Occipital lobe (tissue), 2 donors: ENCODE data around the gene MMP15. TPM values are rescaled to one million over a fixed set of nuclear protein-coding genes. Genes with fewer than 3 reads are reported as not detected.
"Not testable (repeated sequence)": the region's sequence is repeated elsewhere in the genome, so short reads cannot be mapped to it uniquely, and the experiment has no call there.

Experiments used
- DNase-seq: peaks from one replicate; lab custom pipeline; 2025; lab: John Stamatoyannopoulos, UW
- total RNA-seq: library from RNA; depleted of rRNA; stranded (reverse); fragments of >200 nt; gene quantifications from one replicate; pipeline ENCODE4 v1.2.3, GENCODE V29; 2014

Gene MMP15
- total RNA-seq, 1 donor from 2014 or later: 12.6 TPM

DNA sequence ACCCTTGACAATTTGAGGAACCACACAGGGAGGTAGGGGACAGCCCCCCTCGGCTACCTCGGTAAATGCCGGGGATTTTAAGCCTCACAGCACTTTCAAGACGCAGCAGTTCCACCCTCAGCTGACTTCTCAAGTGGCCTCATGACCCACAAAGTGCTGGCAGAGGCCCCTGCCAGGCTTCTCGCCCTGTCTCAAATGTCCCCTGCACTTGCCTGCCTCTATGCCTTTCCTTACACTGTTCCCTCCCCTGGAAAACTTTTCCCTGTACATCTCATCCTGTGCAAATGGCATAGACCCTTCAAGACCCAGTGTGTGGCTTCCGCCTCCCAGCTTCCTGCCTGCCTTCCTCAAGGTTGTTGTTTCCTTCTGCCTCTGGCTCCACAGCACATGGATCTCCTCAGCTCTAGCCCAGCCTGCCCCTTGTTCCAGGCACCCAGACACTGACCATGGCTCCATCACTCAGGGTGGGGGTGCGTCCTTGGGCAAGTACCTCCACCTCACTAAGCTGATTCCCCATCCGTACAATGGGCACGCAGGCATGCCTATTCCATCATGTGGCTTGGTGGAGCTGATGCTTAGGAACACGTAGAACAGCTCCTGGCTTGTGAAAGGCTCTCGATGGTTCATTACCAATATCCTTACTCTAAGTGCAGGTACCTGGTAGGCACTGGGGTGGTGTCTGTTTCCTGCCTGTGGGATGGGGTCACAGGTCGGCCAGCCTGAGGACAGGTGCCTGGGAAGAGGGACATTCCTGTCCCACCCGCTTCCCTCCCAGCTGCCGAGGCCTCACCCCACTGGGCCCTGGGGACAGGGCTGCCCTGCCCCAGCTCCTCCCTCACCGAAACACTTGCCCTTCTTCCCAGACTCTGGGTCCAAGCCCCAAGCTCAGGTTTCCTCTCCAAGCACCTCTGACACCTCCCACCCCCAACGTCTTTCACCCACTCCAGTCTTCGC lies 24.0 kb downstream of the MMP15 start:
- no peak for DNase-seq

DNA sequence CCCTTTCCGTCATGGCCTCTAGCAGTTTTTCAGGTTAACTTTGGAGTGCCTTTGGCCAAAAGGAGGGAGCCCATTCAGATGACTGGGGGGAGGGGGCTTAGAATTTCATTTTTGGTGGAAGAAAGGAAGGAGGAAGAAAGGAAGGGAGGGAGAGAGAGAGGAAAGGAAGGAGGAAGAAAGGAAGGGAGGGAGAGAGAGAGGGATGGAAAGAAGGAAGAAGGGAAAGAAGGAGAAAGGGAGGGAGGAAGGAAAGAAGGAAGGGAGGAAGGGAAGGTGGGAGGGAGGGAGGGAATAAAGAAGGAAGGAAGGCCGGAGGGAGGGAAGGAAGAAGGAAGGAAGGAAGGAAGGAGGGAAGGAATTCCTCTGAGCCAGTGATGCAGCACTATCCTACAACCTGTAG lies 25.7 kb downstream of the MMP15 start:
- no peak for DNase-seq

DNA sequence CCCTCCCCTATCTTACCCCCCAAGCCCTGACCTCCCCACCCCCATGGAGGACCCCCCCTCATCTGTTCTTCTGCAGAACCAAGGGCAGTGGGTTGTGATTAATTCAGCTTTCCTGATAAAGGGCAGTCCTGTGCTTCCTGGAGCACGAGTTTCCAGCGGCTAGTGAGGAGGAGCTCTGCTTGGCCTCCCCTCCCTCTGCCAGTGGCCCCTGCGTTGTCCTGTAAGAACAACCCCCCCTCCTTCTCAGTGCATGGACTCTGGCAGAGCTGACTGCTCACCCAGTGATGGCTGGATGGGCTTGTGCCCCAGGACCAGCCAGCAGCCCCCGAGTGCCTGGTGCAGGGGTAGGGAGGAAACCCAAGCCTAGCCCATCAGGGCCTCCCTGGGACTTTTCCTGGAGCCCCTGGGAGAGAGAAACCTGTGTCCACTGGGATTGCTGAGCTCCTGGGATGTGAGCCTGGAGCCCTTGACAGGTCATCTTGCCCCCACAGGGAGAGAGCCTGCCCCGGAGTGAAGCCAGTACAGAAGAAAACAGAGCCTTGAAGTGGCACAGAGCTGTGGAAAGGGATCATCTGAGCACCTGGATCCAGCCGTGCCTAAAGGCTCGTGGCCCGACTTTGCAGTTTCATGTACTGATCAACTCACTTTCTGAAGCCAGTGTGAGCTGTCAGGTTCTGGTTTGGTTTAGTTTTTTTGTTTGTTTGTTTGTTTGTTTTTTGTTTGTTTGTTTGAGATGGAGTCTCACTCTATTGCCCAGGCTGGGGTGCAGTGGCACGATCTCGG lies 26.5 kb downstream of the MMP15 start:
- no peak for DNase-seq

GRCh38 chr16:58053682-58054005 lies 28.1 kb downstream of the MMP15 start:
- DNase-seq: no peak

- DNase-seq: no peak
These were observed 28.7 kb downstream of the MMP15 start for GRCh38 chr16:58054289-58054688.

DNA sequence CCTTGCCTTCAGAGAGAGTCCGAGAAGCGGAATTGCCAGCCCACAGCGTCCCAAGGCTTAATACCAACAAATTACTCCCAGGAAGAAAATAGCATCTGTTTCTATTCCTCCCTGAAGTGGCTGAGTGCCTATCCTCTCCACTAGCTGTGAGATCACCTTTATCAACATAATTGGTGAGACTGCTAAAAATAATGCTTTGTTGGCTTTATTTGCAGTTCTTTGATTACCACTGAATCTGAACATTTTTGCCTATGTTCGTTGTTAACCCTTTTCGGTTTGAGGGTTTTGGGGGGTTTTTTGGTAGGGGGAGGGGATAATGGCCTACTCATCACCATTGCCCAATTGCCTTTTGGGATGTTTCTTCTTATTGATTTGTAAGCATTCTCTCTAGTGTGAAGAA lies 31.0 kb downstream of the MMP15 start:
- DNase-seq: no peak

DNA sequence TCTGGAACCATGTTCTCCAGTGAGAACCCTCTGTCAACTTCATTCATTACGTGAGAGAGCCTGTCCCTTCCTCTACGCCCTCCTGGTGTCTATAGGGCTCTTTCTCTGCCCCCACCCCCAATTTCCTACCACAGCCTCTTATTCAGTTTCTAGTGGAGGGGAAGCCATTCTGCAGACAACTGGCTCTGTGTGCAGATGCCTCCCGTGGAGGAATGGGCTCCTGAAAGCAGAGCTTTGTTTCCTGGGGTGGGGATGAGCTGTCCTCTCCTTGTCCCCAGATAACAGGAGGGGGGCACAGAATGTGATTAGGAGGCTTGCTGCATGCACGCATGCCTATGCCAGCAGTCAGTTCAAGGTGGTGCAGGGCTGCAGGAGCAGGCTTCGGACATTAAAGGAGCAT lies 31.6 kb downstream of the MMP15 start:
- no peak for DNase-seq

DNA sequence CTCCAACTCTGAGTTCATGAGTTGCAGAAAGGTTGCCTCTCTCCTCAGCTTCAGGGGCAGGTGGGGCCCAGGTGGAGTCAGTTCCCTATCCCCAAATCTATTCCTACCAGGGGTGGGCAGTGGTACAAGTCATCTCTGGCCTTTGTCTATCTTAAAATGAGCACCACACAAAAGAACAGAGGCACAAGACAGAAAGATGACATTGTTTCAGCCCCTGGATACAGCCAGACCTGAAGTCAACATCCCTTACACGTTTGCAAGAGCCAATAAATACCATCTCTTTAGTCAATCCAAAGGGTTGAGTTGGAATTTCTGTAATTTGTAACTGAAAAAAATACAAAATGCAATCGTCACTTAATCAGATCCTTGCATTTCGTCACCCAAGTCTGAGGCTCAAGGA lies 32.2 kb downstream of the MMP15 start:
- no peak for DNase-seq

GRCh38 chr16:58062821-58063220 lies 37.3 kb downstream of the MMP15 start:
- DNase-seq: no peak

DNA sequence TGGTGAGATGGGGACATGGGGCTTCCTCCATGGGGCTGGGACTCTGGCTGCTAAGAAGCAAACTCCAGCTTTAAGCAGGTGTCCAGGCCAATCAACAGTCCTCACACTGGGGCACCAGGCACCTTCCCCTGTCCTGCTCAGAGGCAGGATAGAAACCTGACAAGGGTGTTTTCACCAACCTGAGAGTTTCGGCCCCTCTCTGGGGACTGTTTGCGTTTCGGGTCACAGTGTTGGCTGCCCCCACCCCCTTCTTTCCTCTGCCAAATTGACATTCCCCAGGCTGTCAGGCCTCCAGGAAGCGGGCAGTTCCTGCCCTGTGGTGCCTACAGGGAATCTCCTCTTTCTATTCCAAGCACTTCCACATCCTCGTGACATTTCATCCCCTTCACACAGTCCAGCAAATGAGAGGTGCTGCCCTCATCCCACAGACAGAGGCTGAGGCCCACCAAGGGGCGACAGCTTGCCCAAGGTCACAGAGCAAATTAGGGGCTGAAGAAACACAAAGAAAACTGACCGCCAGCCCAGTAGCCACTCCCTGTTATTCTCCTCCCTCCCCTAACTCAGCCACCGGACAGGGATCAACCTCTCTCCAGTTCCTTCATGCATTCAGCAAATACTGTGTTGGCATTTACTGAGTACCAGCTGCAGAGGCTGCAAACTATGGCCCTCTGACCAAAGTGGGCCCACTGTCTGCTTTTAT lies 38.0 kb downstream of the MMP15 start:
- DNase-seq: no peak

DNA sequence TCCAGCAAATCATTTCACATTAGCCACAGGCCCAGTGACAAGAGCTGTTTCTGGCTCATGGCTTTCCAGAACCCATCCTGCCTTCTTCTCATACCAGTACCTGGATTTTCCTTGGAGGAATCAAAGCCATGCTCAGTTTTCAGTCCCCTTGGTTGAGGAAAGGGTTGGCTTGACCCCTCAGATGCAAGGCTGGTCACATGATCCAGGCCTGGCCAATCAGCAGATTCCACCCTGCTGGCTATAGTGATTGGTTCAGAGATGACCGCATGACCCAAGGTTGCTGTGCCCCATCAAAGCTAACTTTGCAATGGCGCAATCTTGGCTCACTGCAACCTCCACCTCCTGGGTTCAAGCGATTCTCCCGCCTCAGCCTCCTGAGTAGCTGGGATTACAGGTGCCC lies 45.0 kb downstream of the MMP15 start:
- no peak for DNase-seq

DNA sequence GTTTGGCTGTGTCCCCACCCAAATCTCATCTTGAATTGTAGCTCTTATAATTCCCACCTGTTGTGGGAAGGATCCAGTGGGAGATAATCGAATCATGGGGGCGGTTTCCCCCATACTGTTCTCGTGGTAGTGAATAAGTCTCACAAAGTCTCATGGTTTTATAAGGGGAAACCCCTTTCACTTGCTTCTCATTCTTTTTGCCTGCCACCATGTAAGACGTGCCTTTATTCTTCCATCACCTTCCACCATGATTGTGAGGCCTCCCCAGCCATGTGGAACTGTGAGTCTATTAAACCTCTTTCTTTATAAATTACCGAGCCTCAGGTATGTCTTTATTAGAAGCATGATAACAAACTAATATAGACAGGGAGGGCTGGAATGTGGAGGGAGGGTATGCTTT lies 46.6 kb downstream of the MMP15 start:
- not testable (repeated sequence) for DNase-seq

DNA sequence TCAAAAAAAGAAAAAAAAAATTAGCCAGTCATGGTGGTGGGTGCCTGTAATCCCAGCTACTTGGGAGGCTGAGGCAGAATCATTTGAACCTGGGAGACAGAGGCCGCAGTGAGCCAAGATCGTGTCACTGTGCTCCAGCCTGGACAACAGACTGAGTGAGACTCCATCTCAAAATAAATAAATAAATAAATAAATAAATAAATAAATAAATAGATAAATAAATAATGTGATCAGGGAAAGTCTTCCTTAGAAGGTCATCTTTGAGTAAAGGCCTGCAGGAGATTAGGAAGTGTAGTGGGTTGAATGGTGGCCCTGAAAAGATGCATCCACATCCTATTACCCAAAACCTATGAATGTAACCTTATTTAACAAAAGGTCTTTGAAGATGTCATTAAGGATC lies 47.5 kb downstream of the MMP15 start:
- not testable (repeated sequence) for DNase-seq

DNA sequence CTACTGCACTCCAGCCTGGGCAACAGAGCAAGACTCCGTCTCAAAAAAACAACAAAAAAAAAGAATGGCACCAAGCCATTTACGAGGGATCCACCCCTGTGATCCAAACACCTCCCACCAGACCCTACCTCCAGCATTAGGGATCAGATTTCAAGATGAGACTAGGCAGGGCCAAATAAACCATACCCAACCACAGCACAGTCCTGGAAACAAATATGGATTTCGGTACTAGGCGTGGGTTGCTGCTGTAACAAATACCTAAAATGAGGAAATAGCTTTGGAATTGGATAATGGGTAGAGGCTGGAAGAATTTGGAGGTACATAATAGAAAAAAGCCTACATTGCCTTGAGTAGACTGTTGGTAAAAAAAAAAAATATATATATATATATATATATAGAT lies 49.1 kb downstream of the MMP15 start:
- DNase-seq: no peak

- no peak for DNase-seq
These were observed 51.0 kb downstream of the MMP15 start for GRCh38 chr16:58076514-58076913.

- DNase-seq: no peak
These were observed 52.2 kb downstream of the MMP15 start for GRCh38 chr16:58077796-58078195.

DNA sequence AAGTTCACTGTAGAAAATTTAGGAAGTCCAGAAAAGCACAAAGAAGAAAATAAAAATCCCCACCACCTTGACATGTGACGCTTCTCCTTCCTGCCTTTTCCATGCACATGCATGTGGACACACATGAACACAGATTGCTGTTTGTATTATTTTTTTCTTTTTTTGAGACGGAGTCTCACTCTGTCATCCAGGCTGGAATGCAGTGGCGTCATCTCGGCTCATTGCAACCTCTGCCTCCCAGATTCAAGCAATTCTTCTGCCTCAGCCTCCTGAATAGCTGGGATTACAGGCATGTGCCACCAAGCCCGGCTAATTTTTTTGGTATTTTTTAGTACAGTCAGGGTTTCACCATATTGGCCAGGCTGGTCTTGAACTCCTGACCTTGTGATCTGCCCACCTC lies 55.1 kb downstream of the MMP15 start:
- not testable (repeated sequence) for DNase-seq

- no peak for DNase-seq
These were observed 56.8 kb downstream of the MMP15 start for GRCh38 chr16:58082381-58082780.

DNA sequence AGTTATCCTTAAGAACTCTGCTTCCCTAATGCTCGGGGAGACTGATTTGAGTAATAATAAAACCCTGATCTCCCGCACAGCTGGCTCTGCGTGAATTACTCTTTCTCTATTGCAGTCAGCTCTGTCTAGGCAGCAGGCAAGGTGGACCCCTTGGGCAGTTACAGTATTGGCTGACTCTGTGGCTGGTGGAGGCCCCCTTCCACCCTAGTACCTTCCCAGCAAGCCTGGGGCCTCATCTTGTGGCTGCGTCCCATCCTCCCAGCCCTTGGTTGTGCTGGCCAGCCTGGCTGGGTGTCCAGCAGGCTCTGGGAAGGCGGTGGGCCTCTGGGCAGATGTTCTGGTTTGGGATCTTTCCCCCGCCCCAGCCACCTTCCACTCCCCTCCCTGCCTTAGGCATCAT lies 59.1 kb downstream of the MMP15 start:
- DNase-seq: no peak

- DNase-seq: no peak
These were observed 59.6 kb downstream of the MMP15 start for GRCh38 chr16:58085171-58085570.

- no peak for DNase-seq
These were observed 60.2 kb downstream of the MMP15 start for GRCh38 chr16:58085584-58086251.
